IMR-90 (cell line): ENCODE data around the gene CXCL16. TPM values are rescaled to one million over a fixed set of nuclear protein-coding genes. Genes with fewer than 3 reads are reported as not detected.

Source experiments
- ATAC-seq: fragments of 200-7000 bp; cut with Tn5 transposase; 2 replicates; pipeline ENCODE4 v1.9.1; 2020; ENCODE audit warnings: low read depth, mild to moderate bottlenecking, moderate library complexity
- BruUV-seq: library from RNA; stranded (reverse); fragments of 400-500 nt; replicated peaks from 2 replicates; lab custom pipeline; 2021; lab: Mats Ljungman, UMichigan
- CTCF ChIA-PET: fragments of 300-600 bp; formaldehyde crosslinking; extraction: SDS; loops from one replicate; lab custom pipeline; 2021; ENCODE audit warnings: antibody characterized with exemption; lab: Yijun Ruan, JAX
- POLR2A ChIA-PET: fragments of 300-600 bp; sonication (Branson Sonifier 250); formaldehyde crosslinking; loops from one replicate; lab custom pipeline; 2022; ENCODE audit warnings: antibody characterized with exemption; ENCODE audit not compliant: unreplicated experiment; lab: Charles Lee
- DNase-seq: peaks from one replicate; pipeline ENCODE4 v3.0.0; 2013
- H2AFZ ChIP-seq: replicated peaks from 2 replicates; pipeline ENCODE3; 2013; ENCODE audit warnings: low read length, mild to moderate bottlenecking; ENCODE audit not compliant: poor library complexity
- H2AK5ac ChIP-seq: 2 replicates; pipeline ENCODE4 v1.6.1; 2013; ENCODE audit warnings: low read depth, low read length, inconsistent platforms
- H2AK9ac ChIP-seq: replicated peaks from 2 replicates; pipeline ENCODE3; 2013; ENCODE audit warnings: mild to moderate bottlenecking, low read depth, low read length, moderate library complexity; ENCODE audit not compliant: poor library complexity
- H2BK120ac ChIP-seq: 2 replicates; pipeline ENCODE4 v1.6.1; 2013; ENCODE audit warnings: low read depth, low read length, inconsistent platforms
- H2BK15ac ChIP-seq: 3 replicates; pipeline ENCODE4 v1.6.1; 2013; ENCODE audit warnings: low read depth, low read length, inconsistent platforms
- H2BK20ac ChIP-seq: 2 replicates; pipeline ENCODE4 v1.6.1; 2013; ENCODE audit warnings: low read depth, mild to moderate bottlenecking, inconsistent platforms, low read length, moderate library complexity
- H2BK5ac ChIP-seq: 2 replicates; pipeline ENCODE4 v1.6.1; 2013; ENCODE audit warnings: mild to moderate bottlenecking, low read depth, low read length, inconsistent platforms; ENCODE audit not compliant: poor library complexity, severe bottlenecking
- H3K14ac ChIP-seq: replicated peaks from 2 replicates; pipeline ENCODE4 v1.6.1; 2013; ENCODE audit warnings: low read depth, low read length, inconsistent platforms
- H3K18ac ChIP-seq: 2 replicates; pipeline ENCODE4 v1.6.1; 2013; ENCODE audit warnings: low read depth, low read length, control low read depth
- H3K23ac ChIP-seq: 2 replicates; pipeline ENCODE4 v1.6.1; 2013; ENCODE audit warnings: low read depth, low read length, inconsistent platforms
- H3K27ac ChIP-seq: 2 replicates; pipeline ENCODE4 v1.5.1; 2013; ENCODE audit warnings: mild to moderate bottlenecking, control low read depth, low read length; ENCODE audit not compliant: insufficient read depth
- H3K27me3 ChIP-seq: 2 replicates; pipeline ENCODE4 v1.6.1; 2013; ENCODE audit warnings: low read length; ENCODE audit not compliant: control insufficient read depth, insufficient read depth
- H3K36me3 ChIP-seq: 2 replicates; pipeline ENCODE4 v1.6.1; 2013; ENCODE audit warnings: low read length, mixed read lengths; ENCODE audit not compliant: control insufficient read depth, insufficient read depth
- H3K4ac ChIP-seq: 2 replicates; pipeline ENCODE4 v1.6.1; 2013; ENCODE audit warnings: low read depth, low read length, inconsistent platforms
- H3K4me1 ChIP-seq: 2 replicates; pipeline ENCODE4 v1.6.1; 2013; ENCODE audit warnings: low read length, mixed read lengths; ENCODE audit not compliant: control insufficient read depth, insufficient read depth
- H3K4me2 ChIP-seq: 2 replicates; pipeline ENCODE4 v1.6.1; 2013; ENCODE audit warnings: low read depth, mild to moderate bottlenecking, control low read depth, low read length, moderate library complexity
- H3K4me3 ChIP-seq: 2 replicates; pipeline ENCODE4 v1.5.1; 2013; ENCODE audit warnings: low read depth, mild to moderate bottlenecking, control low read depth, low read length, moderate library complexity; ENCODE audit not compliant: insufficient read depth
- H3K56ac ChIP-seq: 2 replicates; pipeline ENCODE4 v1.6.1; 2013; ENCODE audit warnings: low read length, inconsistent platforms; ENCODE audit not compliant: insufficient read depth; ENCODE audit errors: extremely low read depth
- H3K79me1 ChIP-seq, 2 experiments: 2 replicates each; pipeline ENCODE4 v1.6.1; 2013; ENCODE audit warnings: low read length in 2 of 2, inconsistent platforms in 1 of 2, low read depth in 1 of 2
- H3K9ac ChIP-seq: 2 replicates; pipeline ENCODE4 v1.6.1; 2013; ENCODE audit warnings: low read depth, low read length, control low read depth
- H3K9me1 ChIP-seq: 2 replicates; pipeline ENCODE4 v1.6.1; 2013; ENCODE audit warnings: low read length, inconsistent platforms; ENCODE audit not compliant: insufficient read depth
- H3K9me3 ChIP-seq: 2 replicates; pipeline ENCODE4 v1.6.1; 2013; ENCODE audit warnings: low read length; ENCODE audit not compliant: control insufficient read depth, insufficient read depth
- H4K20me1 ChIP-seq: 2 replicates; pipeline ENCODE4 v1.6.1; 2013; ENCODE audit warnings: low read length, inconsistent platforms; ENCODE audit not compliant: insufficient read depth
- H4K5ac ChIP-seq: 2 replicates; pipeline ENCODE4 v1.6.1; 2013; ENCODE audit warnings: mild to moderate bottlenecking, low read depth, low read length, control low read depth
- H4K8ac ChIP-seq, 2 experiments: 2 replicates each; pipeline ENCODE4 v1.6.1; 2013; ENCODE audit warnings: low read depth in 2 of 2, low read length in 2 of 2, control low read depth in 1 of 2, inconsistent platforms in 1 of 2
- H4K91ac ChIP-seq: 2 replicates; pipeline ENCODE4 v1.6.1; 2013; ENCODE audit warnings: low read depth, low read length, inconsistent platforms; ENCODE audit not compliant: insufficient read depth
- BHLHE40 ChIP-seq: fragments of 150-350 bp; IDR thresholded peaks from 2 replicates; pipeline ENCODE4 v1.6.1; 2016; ENCODE audit warnings: mild to moderate bottlenecking, low read depth, low read length
- CEBPB ChIP-seq: IDR thresholded peaks from 2 replicates; pipeline ENCODE4 v1.6.1; 2012; ENCODE audit warnings: low read depth, low read length, improper control_type of control experiment
- CHD1 ChIP-seq: IDR thresholded peaks from 2 replicates; pipeline ENCODE4 v1.6.1; 2012; ENCODE audit warnings: low read depth, low read length, improper control_type of control experiment
- ELK1 ChIP-seq: fragments of 150-350 bp; IDR thresholded peaks from 2 replicates; pipeline ENCODE4 v1.6.1; 2016; ENCODE audit warnings: low read depth, mild to moderate bottlenecking, low read length, moderate library complexity, borderline replicate concordance
- FOS ChIP-seq: fragments of 150-350 bp; IDR thresholded peaks from 2 replicates; pipeline ENCODE4 v1.6.1; 2016; ENCODE audit warnings: low read depth, low read length
- MAFK ChIP-seq: IDR thresholded peaks from 2 replicates; pipeline ENCODE4 v1.6.1; 2012; ENCODE audit warnings: low read depth, low read length, improper control_type of control experiment
- MAZ ChIP-seq: IDR thresholded peaks from 2 replicates; pipeline ENCODE4 v1.6.1; 2012; ENCODE audit warnings: low read depth, mild to moderate bottlenecking, low read length, improper control_type of control experiment, moderate library complexity, borderline replicate concordance
- MXI1 ChIP-seq: IDR thresholded peaks from 2 replicates; pipeline ENCODE4 v1.6.1; 2012; ENCODE audit warnings: low read depth, mild to moderate bottlenecking, low read length, moderate library complexity, borderline replicate concordance
- NFE2L2 ChIP-seq: fragments of 150-350 bp; IDR thresholded peaks from 2 replicates; pipeline ENCODE4 v1.6.1; 2016; ENCODE audit warnings: low read depth, mild to moderate bottlenecking, low read length
- POLR2A ChIP-seq: IDR thresholded peaks from 2 replicates; pipeline ENCODE4 v1.6.1; 2012; ENCODE audit warnings: mild to moderate bottlenecking, low read depth, low read length
- RAD21 ChIP-seq: IDR thresholded peaks from 2 replicates; pipeline ENCODE4 v1.6.1; 2012; ENCODE audit warnings: low read length, improper control_type of control experiment
- RCOR1 ChIP-seq: IDR thresholded peaks from 2 replicates; pipeline ENCODE4 v1.6.1; 2012; ENCODE audit warnings: mild to moderate bottlenecking, low read length, improper control_type of control experiment; ENCODE audit not compliant: insufficient replicate concordance
- RFX5 ChIP-seq: IDR thresholded peaks from 2 replicates; pipeline ENCODE4 v1.8.0; 2012; ENCODE audit warnings: low read depth, mild to moderate bottlenecking, low read length, moderate library complexity
- SMC3 ChIP-seq: fragments of 150-350 bp; IDR thresholded peaks from 2 replicates; pipeline ENCODE4 v1.6.1; 2016; ENCODE audit warnings: low read depth, mild to moderate bottlenecking, antibody characterized with exemption, low read length, moderate library complexity
- WGBS, 2 experiments: methylation state at CpG; one replicate each; pipeline versions ENCODE4 v1.1.5 to v1.1.7; 2013; ENCODE audit warnings: missing lambda C conversion rate in 2 of 2; ENCODE audit not compliant: insufficient read length in 1 of 2; ENCODE audit errors: extremely low coverage in 2 of 2; 5-methylcytosine and 5-hydroxymethylcytosine counted together
- dilution Hi-C: fragments of 300-500 bp; cut with HindIII; formaldehyde crosslinking; loops from one replicate; pipeline ENCODE4 v1.14.3; 2018; ENCODE audit warnings: low sequenced_read_pairs; ENCODE audit not compliant: unreplicated experiment
- in situ Hi-C: fragments of 300-500 bp; cut with MboI; formaldehyde crosslinking; loops from 3 replicates; pipeline ENCODE4 v1.14.3; 2019; ENCODE audit warnings: low sequenced_read_pairs, inconsistent platforms, mixed read lengths
- intact Hi-C: fragments of 100-400 bp; cut with micrococcal nuclease; formaldehyde crosslinking; loops from 2 replicates; pipeline ENCODE4 v1.10.0; 2022
- polyA plus RNA-seq, 3 experiments: library from polyadenylated mRNA; depleted of rRNA; stranded (reverse); fragments of >200 nt; gene quantifications; 2 replicates each; pipeline ENCODE4 v1.2.3, GENCODE V29; 2012; ENCODE audit warnings: low replicate concordance in 1 of 3
- total RNA-seq: library from RNA; depleted of rRNA; stranded (reverse); fragments of >200 nt; gene quantifications from 2 replicates; pipeline ENCODE4 v1.2.3, GENCODE V29; 2012
- TF ChIP-seq, protein P1 (sequence below): fragments of 150-350 bp; IDR thresholded peaks from 2 replicates; pipeline ENCODE4 v1.6.1; 2017; ENCODE audit warnings: mild to moderate bottlenecking, antibody characterized with exemption, low read length, low read depth
- TF ChIP-seq, protein P2 (sequence below): conservative IDR thresholded peaks from 2 replicates; pipeline ENCODE4 v1.5.1; 2012; ENCODE audit warnings: mild to moderate bottlenecking, low read depth, low read length, improper control_type of control experiment

CXCL16 gene
- total and polyA plus RNA-seq, 2 of the 4 experiments (the other 2 are of a cell fraction), result 0.36 to 1.6 TPM

DNA sequence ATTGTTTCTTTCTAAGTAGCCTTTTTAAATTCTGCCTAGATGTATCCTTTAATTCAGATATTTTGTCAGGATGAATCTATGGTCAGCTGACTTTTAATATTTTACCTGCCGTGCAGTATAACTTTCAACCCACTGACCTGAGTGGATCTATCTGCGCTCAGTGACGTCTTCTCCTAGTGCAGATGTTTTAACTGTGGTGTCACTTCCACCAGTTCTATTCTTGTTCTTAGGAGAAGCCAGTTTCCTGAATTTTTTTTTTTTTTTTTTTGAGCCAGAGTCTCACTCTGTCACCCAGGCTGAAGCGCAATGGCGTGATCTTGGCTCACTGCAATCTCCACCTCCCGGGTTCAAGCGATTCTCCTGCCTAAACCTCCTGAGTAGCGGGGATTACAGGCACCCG lies 27.0 kb upstream of the CXCL16 start:
- H3K14ac ChIP-seq, result no peak overlapping the region
- ChIA-PET POLR2A (no interaction called here), CTCF (no interaction called here)
- H3K23ac ChIP-seq, result no peak overlapping the region
- no peak overlapping the region for H3K9ac ChIP-seq
- H2BK5ac ChIP-seq, result no peak overlapping the region
- no peak overlapping the region for H4K8ac ChIP-seq
- TF ChIP-seq RCOR1, result no peak
- TF ChIP-seq ELK1, result no peak
- no peak for TF ChIP-seq BHLHE40
- TF ChIP-seq, protein P1, sequence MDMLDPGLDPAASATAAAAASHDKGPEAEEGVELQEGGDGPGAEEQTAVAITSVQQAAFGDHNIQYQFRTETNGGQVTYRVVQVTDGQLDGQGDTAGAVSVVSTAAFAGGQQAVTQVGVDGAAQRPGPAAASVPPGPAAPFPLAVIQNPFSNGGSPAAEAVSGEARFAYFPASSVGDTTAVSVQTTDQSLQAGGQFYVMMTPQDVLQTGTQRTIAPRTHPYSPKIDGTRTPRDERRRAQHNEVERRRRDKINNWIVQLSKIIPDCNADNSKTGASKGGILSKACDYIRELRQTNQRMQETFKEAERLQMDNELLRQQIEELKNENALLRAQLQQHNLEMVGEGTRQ, result no peak
- TF ChIP-seq MAFK, result no peak
- TF ChIP-seq, protein P2, sequence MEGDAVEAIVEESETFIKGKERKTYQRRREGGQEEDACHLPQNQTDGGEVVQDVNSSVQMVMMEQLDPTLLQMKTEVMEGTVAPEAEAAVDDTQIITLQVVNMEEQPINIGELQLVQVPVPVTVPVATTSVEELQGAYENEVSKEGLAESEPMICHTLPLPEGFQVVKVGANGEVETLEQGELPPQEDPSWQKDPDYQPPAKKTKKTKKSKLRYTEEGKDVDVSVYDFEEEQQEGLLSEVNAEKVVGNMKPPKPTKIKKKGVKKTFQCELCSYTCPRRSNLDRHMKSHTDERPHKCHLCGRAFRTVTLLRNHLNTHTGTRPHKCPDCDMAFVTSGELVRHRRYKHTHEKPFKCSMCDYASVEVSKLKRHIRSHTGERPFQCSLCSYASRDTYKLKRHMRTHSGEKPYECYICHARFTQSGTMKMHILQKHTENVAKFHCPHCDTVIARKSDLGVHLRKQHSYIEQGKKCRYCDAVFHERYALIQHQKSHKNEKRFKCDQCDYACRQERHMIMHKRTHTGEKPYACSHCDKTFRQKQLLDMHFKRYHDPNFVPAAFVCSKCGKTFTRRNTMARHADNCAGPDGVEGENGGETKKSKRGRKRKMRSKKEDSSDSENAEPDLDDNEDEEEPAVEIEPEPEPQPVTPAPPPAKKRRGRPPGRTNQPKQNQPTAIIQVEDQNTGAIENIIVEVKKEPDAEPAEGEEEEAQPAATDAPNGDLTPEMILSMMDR, result no peak
- no peak for TF ChIP-seq MAZ
- TF ChIP-seq POLR2A, result no peak
- no peak for TF ChIP-seq MXI1
- TF ChIP-seq RAD21, result no peak
- no peak for TF ChIP-seq SMC3
- TF ChIP-seq CEBPB, result no peak
- no peak for TF ChIP-seq RFX5
- no peak for TF ChIP-seq NFE2L2
- no peak for TF ChIP-seq CHD1
- no peak for TF ChIP-seq FOS
- no peaks in the 10 kb centered on the region for H3K9me3 ChIP-seq
- H3K56ac ChIP-seq, result no peak overlapping the region
- dilution Hi-C loops, result no loop called here
- H2BK120ac ChIP-seq, result no peak overlapping the region
- H3K4ac ChIP-seq, result no peak overlapping the region
- H2AK9ac ChIP-seq, result no peak overlapping the region
- no peak overlapping the region for H2BK20ac ChIP-seq
- no peaks in the 10 kb centered on the region for H3K36me3 ChIP-seq
- no peaks in the 10 kb centered on the region for H3K4me1 ChIP-seq
- no TSS peak for BruUV-seq
- no peak overlapping the region for H3K18ac ChIP-seq
- no peak overlapping the region for H3K4me2 ChIP-seq
- H3K79me1 ChIP-seq, result no peaks in the 10 kb centered on the region
- no peak overlapping the region for H4K91ac ChIP-seq
- in situ Hi-C loops, result no loop called here
- H2AFZ ChIP-seq, result no peak overlapping the region
- H3K27ac ChIP-seq, result no peak overlapping the region
- no peak overlapping the region for H2AK5ac ChIP-seq
- no peaks in the 10 kb centered on the region for H3K9me1 ChIP-seq
- no peak overlapping the region for H3K4me3 ChIP-seq
- intact Hi-C loops, result no loop called here
- ATAC-seq (no peak), DNase-seq (no peak)
- H4K5ac ChIP-seq, result no peak overlapping the region
- WGBS, 2 experiments, result 80% methylated on average over 2 of the region's 9 CpGs; no CpG with 5 or more reads in 1 of the 2 experiments
- H4K20me1 ChIP-seq, result no peaks in the 10 kb centered on the region
- peaks cover 16% of the 10 kb centered on the region for H3K27me3 ChIP-seq
- H2BK15ac ChIP-seq, result no peak overlapping the region
